Measurements from ENCODE around the gene ABCA13.

- TF ChIP-seq CTCF (conservative IDR thresholded peaks at IDR 0.05; ENCODE audit: low read depth, low read length) (no peak), EZH2phosphoT487 (IDR thresholded peaks at IDR 0.05; ENCODE audit: borderline replicate concordance, low read length) (no peak)
Measured at GRCh38 chr7:48298779-48299178, 127.5 kb downstream of the ABCA13 start.

Measured in PC-3 (cell line).